ENCODE measurements around the gene DCANP1. TPM values are rescaled to one million over a fixed set of nuclear protein-coding genes. Genes with fewer than 3 reads are reported as not detected.

The DCANP1 gene
- total and polyA plus RNA-seq, 2 donors (not counting 3 experiments of a cell fraction or from before 2014, with no cell fraction given): not detected

GRCh38 chr5:135488727-135489465 lies 41.7 kb upstream of the DCANP1 start:
- H3K4me2 ChIP-seq (ENCODE audit: insufficient read depth, low read length): no peak overlapping the region
- H3K36me3 ChIP-seq (ENCODE audit: control insufficient read depth in 2 of 2, extremely low read depth in 1 of 2, insufficient read depth in 2 of 2, low read length in 2 of 2): no peaks in the 10 kb centered on the region
- dilution Hi-C loops (cut with MboI; ENCODE audit: extremely low pct_ligation_motif_present, low sequenced_read_pairs) (no loop called here), intact Hi-C loops (cut with micrococcal nuclease) (no loop called here)
- no peaks in the 10 kb centered on the region for H3K9me3 ChIP-seq (replicated peaks; ENCODE audit: control insufficient read depth, insufficient read depth, low read length)
- ChIA-PET POLR2A (no interaction called here), CTCF (interaction anchor here (1.4 to 2.6 kb wide), 3 partner anchors 9 to 77 kb away, joined by 4 to 23 read pairs (median 5); no protein-coding TSS in a partner anchor)
- DNase-seq (ENCODE audit: low read depth, low spot score) (peak; percentile 11), FAIRE-seq (no peak)
- H3K4me1 ChIP-seq (ENCODE audit: control insufficient read depth, extremely low read depth, insufficient read depth, low read length): peaks cover 3% of the 10 kb centered on the region
- TF ChIP-seq EZH2 (IDR thresholded peaks at IDR 0.05; ENCODE audit: borderline replicate concordance, low read depth, low read length, severe bottlenecking) (peak; percentile 16), JUN (IDR thresholded peaks at IDR 0.05; ENCODE audit: borderline replicate concordance, insufficient read depth, insufficient read length, low read depth) (no peak)
- no peak overlapping the region for H3K4me3 ChIP-seq (replicated peaks in 1 of 3; ENCODE audit: insufficient read depth in 1 of 3, low read depth in 1 of 3, low read length in 3 of 3)
- no peaks in the 10 kb centered on the region for H3K9me1 ChIP-seq (replicated peaks; ENCODE audit: control insufficient read depth, extremely low read depth, insufficient read depth, low read length)
- peaks cover 70 to 71% of the 10 kb centered on the region in 2 experiments for H3K27me3 ChIP-seq (ENCODE audit: control insufficient read depth in 2 of 2, insufficient read depth in 2 of 2, low read length in 2 of 2)
- no peak overlapping the region for H3K27ac ChIP-seq (ENCODE audit: insufficient read depth, low read depth, low read length)
- H4K20me1 ChIP-seq (replicated peaks; ENCODE audit: control insufficient read depth, extremely low read depth, insufficient read depth, low read length): no peaks in the 10 kb centered on the region
- H3K9ac ChIP-seq (replicated peaks; ENCODE audit: extremely low read depth, insufficient read depth, low read length): no peak overlapping the region
- no peaks in the 10 kb centered on the region for H3K79me2 ChIP-seq (ENCODE audit: control insufficient read depth, insufficient read depth, low read length)
- peak overlapping the region; percentile 24 for H2AFZ ChIP-seq (ENCODE audit: low read depth, low read length)
- no TSS peak for BruUV-seq (replicated peaks)

DNA sequence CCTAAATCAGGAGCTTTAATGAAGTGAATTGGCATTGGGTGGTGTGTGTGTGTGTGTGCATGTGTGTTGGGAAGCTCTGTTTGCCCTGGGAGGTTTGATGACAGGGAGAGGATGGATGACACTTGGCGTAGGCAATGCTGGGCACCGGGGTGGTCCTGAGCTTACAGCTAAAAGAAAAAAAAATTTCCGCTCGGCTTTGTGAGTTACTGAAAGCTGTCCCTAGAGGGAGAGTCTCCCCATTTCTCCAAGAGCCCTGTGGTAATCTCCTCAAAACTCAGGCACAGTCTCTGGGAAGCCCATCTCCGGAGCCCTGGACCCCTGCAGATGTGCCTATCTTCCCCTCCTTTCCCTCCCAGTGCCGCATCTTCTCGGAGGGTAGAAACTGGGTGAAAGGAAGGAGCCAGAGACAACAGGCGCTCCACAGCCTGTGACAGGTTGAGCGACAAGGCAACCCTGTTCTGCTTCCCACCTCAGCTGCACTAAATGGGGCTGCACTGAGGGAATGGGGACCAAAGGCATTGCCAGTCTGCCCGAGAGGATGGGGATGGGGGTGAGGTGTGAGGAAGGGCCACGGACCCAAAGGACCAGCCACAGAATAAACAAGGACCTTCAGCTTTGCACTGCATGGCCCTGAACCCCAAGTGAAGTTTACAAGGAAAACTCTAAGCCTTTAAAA lies 40.8 kb upstream of the DCANP1 start:
- Histone ChIP-seq H3K4me1 (ENCODE audit: control insufficient read depth, extremely low read depth, insufficient read depth, low read length) (peaks cover 3% of the 10 kb centered on the region), H3K9me1 (replicated peaks; ENCODE audit: control insufficient read depth, extremely low read depth, insufficient read depth, low read length) (no peaks in the 10 kb centered on the region), H3K9ac (replicated peaks; ENCODE audit: extremely low read depth, insufficient read depth, low read length) (no peak overlapping the region), H3K9me3 (replicated peaks; ENCODE audit: control insufficient read depth, insufficient read depth, low read length) (no peaks in the 10 kb centered on the region), H3K4me3 (replicated peaks in 1 of 3; ENCODE audit: insufficient read depth in 1 of 3, low read depth in 1 of 3, low read length in 3 of 3) (no peak overlapping the region), H3K27me3 (ENCODE audit: control insufficient read depth in 2 of 2, insufficient read depth in 2 of 2, low read length in 2 of 2) (peaks cover 67 to 71% of the 10 kb centered on the region in 2 experiments), H2AFZ (ENCODE audit: low read depth, low read length) (no peak overlapping the region), H3K36me3 (ENCODE audit: control insufficient read depth in 2 of 2, extremely low read depth in 1 of 2, insufficient read depth in 2 of 2, low read length in 2 of 2) (no peaks in the 10 kb centered on the region), H3K27ac (ENCODE audit: insufficient read depth, low read depth, low read length) (no peak overlapping the region), H3K4me2 (ENCODE audit: insufficient read depth, low read length) (no peak overlapping the region), H4K20me1 (replicated peaks; ENCODE audit: control insufficient read depth, extremely low read depth, insufficient read depth, low read length) (no peaks in the 10 kb centered on the region), H3K79me2 (ENCODE audit: control insufficient read depth, insufficient read depth, low read length) (no peaks in the 10 kb centered on the region)
- CTCF ChIA-PET: interaction anchor here (0.9 to 2.6 kb wide), 3 partner anchors 22 to 65 kb away, joined by 4 to 23 read pairs (median 4); no protein-coding TSS in a partner anchor
- dilution Hi-C loops (cut with MboI; ENCODE audit: extremely low pct_ligation_motif_present, low sequenced_read_pairs) (no loop called here), intact Hi-C loops (cut with micrococcal nuclease) (no loop called here)
- BruUV-seq (replicated peaks): no TSS peak
- TF ChIP-seq FOS (IDR thresholded peaks at IDR 0.05; ENCODE audit: borderline replicate concordance, insufficient read depth, low read length): no peak
- TF ChIP-seq EZH2 (IDR thresholded peaks at IDR 0.05; ENCODE audit: borderline replicate concordance, low read depth, low read length, severe bottlenecking): no peak
- no peak for TF ChIP-seq POLR2AphosphoS5 (IDR thresholded peaks at IDR 0.05; ENCODE audit: insufficient read depth, low read depth, low read length)
- no peak for TF ChIP-seq GATA2 (IDR thresholded peaks at IDR 0.05; ENCODE audit: insufficient read depth, insufficient read length, low read depth, low read length)
- no peak for TF ChIP-seq MAX (IDR thresholded peaks at IDR 0.05; ENCODE audit: insufficient read depth, insufficient read length)
- no peak for TF ChIP-seq POLR2A (IDR thresholded peaks at IDR 0.05; ENCODE audit: low read depth, low read length)
- TF ChIP-seq JUN (IDR thresholded peaks at IDR 0.05; ENCODE audit: borderline replicate concordance, insufficient read depth, insufficient read length, low read depth): no peak
- POLR2A ChIA-PET: interaction anchor here (0.6 kb wide), 1 partner anchor 15 kb away, joined by 3 read pairs; no protein-coding TSS in a partner anchor
- DNase-seq (ENCODE audit: low read depth, low spot score): no peak
- no peak for FAIRE-seq

All from endothelial cell of umbilical vein (primary cell).